Measurements from ENCODE around the gene MOB3A.
"Not testable (repeated sequence)": the region's sequence is repeated elsewhere in the genome, so short reads cannot be mapped to it uniquely, and the experiment has no call there.

DNA sequence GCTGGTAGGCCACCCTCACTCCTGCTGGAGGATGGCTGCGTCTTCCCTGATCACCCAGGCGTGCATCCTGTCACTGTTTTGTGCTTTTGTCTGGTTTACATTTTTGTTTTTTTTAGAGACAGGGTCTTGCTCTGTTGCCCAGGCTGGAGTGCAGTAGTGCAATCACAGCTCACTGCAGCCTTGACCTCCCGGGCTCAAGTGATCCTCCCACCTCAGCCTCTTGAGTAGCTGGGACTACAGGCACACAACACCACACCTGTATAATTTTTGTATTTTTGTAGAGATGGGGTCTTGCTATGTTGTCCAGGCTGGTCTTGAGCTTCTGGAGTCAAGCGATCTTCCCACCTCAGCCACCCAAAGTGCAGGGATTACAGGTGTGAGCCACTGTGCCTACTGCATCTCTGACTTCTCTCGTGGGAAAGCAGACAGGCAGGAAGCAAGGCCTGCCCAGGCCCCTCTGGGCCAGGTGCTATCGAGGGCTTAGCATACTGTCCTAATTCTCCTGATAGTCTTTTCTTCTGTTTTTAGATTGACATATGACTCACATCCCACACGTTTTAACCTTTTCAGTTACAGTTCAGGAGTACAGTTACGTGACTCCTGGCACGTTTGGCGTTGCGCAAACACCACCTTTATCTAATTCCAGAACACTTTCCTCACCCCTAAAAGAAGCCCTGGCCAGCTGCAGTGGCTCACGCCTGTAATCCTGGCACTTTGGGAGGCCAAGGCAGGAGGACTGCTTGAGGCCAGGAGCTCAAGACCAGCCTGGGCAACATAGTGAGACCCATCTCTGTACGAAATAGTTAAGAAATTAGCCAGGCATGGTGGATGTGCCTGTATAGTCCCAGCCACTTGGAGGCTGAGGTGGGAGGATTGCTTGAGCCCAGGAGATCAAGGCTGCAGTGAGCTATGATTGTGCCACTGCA, 9.2 kb downstream of the MOB3A start:
- not testable (repeated sequence) for TF ChIP-seq CSDC2, ZFP30, OSR1 (CRISPR knock-in tag; IDR thresholded peaks at IDR 0.05)
- TF ChIP-seq, protein P1, sequence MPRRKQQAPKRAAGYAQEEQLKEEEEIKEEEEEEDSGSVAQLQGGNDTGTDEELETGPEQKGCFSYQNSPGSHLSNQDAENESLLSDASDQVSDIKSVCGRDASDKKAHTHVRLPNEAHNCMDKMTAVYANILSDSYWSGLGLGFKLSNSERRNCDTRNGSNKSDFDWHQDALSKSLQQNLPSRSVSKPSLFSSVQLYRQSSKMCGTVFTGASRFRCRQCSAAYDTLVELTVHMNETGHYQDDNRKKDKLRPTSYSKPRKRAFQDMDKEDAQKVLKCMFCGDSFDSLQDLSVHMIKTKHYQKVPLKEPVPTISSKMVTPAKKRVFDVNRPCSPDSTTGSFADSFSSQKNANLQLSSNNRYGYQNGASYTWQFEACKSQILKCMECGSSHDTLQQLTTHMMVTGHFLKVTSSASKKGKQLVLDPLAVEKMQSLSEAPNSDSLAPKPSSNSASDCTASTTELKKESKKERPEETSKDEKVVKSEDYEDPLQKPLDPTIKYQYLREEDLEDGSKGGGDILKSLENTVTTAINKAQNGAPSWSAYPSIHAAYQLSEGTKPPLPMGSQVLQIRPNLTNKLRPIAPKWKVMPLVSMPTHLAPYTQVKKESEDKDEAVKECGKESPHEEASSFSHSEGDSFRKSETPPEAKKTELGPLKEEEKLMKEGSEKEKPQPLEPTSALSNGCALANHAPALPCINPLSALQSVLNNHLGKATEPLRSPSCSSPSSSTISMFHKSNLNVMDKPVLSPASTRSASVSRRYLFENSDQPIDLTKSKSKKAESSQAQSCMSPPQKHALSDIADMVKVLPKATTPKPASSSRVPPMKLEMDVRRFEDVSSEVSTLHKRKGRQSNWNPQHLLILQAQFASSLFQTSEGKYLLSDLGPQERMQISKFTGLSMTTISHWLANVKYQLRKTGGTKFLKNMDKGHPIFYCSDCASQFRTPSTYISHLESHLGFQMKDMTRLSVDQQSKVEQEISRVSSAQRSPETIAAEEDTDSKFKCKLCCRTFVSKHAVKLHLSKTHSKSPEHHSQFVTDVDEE (CRISPR knock-in tag; IDR thresholded peaks at IDR 0.05), result not testable (repeated sequence)

All from SK-N-SH treated with all-trans-retinoic acid at 6 μM for 48 hours (cell line).